CD14-positive monocyte (primary cell): Measurements from ENCODE around the gene PAFAH1B2. TPM values are rescaled to one million over a fixed set of nuclear protein-coding genes. Genes with fewer than 3 reads are reported as not detected.
A peak's percentile ranks its signal among the peaks of the same experiment; 100 is the strongest.

Experiments used
- DNase-seq, 3 donors: peaks; one replicate each; pipeline ENCODE4 v3.0.0-alpha.2; 2011 to 2022
- H2AFZ ChIP-seq: 2 replicates; pipeline ENCODE4 v1.6.0; 2012; ENCODE audit warnings: mild to moderate bottlenecking, low read depth, low read length, inconsistent platforms; ENCODE audit not compliant: insufficient read depth, poor library complexity, severe bottlenecking
- H3K27ac ChIP-seq, 2 donors: 1 replicate in 1 of 2; 2 replicates in 1 of 2; pipeline ENCODE4 v1.5.1; 2012 to 2013; ENCODE audit warnings: low read length in 2 of 2, control low read depth in 1 of 2, inconsistent platforms in 1 of 2, low read depth in 1 of 2, mild to moderate bottlenecking in 1 of 2
- H3K27me3 ChIP-seq, 2 donors: one replicate each; pipeline versions ENCODE4 v1.6.0 to v1.6.1; 2011 to 2013; ENCODE audit warnings: low read length in 2 of 2; ENCODE audit not compliant: control insufficient read depth in 2 of 2, insufficient read depth in 2 of 2
- H3K36me3 ChIP-seq, 2 donors: replicated peaks in 1 of 2; 1 replicate in 1 of 2; 2 replicates in 1 of 2; pipeline versions ENCODE4 v1.5.1 to v1.6.1; 2012 to 2013; ENCODE audit warnings: low read length in 2 of 2, control low read depth in 1 of 2, inconsistent platforms in 1 of 2, mild to moderate bottlenecking in 1 of 2; ENCODE audit not compliant: insufficient read depth in 2 of 2, control insufficient read depth in 1 of 2
- H3K4me1 ChIP-seq, 2 donors: 1 replicate in 1 of 2; 2 replicates in 1 of 2; pipeline versions ENCODE4 v1.5.1 to v1.6.1; 2012 to 2013; ENCODE audit warnings: low read length in 2 of 2, control low read depth in 1 of 2, inconsistent platforms in 1 of 2, mild to moderate bottlenecking in 1 of 2, moderate library complexity in 1 of 2; ENCODE audit not compliant: insufficient read depth in 2 of 2, control insufficient read depth in 1 of 2
- H3K4me2 ChIP-seq: replicated peaks from 2 replicates; pipeline ENCODE3; 2012; ENCODE audit warnings: low read length, moderate library complexity, mild to moderate bottlenecking; ENCODE audit not compliant: poor library complexity, severe bottlenecking; ENCODE audit errors: extremely low read depth
- H3K4me3 ChIP-seq, 3 experiments: fragments of 200-600 bp in 1 of 3; sonication (generic) in 1 of 3; replicated peaks in 1 of 3; 1 replicate in 2 of 3; 2 replicates in 1 of 3; pipeline ENCODE4 v1.5.1; 2011 to 2013; ENCODE audit warnings: low read length in 3 of 3, mild to moderate bottlenecking in 3 of 3, control low read depth in 2 of 3, low read depth in 2 of 3, inconsistent platforms in 1 of 3, moderate library complexity in 1 of 3
- H3K79me2 ChIP-seq: 2 replicates; pipeline ENCODE4 v1.6.0; 2012; ENCODE audit warnings: mild to moderate bottlenecking, control low read depth, inconsistent platforms, low read length, moderate library complexity; ENCODE audit not compliant: insufficient read depth
- H3K9ac ChIP-seq: 2 replicates; pipeline ENCODE4 v1.6.0; 2017; ENCODE audit warnings: low read length, mild to moderate bottlenecking; ENCODE audit not compliant: insufficient read depth, poor library complexity, severe bottlenecking
- H3K9me3 ChIP-seq, 2 donors: replicated peaks in 1 of 2; 1 replicate in 1 of 2; 2 replicates in 1 of 2; pipeline versions ENCODE4 v1.5.1 to v1.6.1; 2012 to 2013; ENCODE audit warnings: low read length in 2 of 2, control low read depth in 1 of 2; ENCODE audit not compliant: control insufficient read depth in 1 of 2, insufficient read depth in 1 of 2
- H4K20me1 ChIP-seq: 2 replicates; pipeline ENCODE4 v1.6.0; 2012; ENCODE audit warnings: mild to moderate bottlenecking, low read length, control low read depth, moderate library complexity; ENCODE audit not compliant: insufficient read depth
- H3K27ac Mint-ChIP-seq, 7 donors: one replicate each; pipeline ENCODE4 v1.8.0; 2020; ENCODE audit warnings: mild to moderate bottlenecking in 7 of 7, mixed read lengths in 7 of 7, moderate library complexity in 6 of 7, inconsistent platforms in 2 of 7
- H3K27me3 Mint-ChIP-seq, 3 donors: one replicate each; pipeline ENCODE4 v1.8.0; 2021 to 2022; ENCODE audit warnings: low read depth in 3 of 3, mild to moderate bottlenecking in 3 of 3, mixed read lengths in 3 of 3, moderate library complexity in 3 of 3, inconsistent platforms in 1 of 3
- H3K36me3 Mint-ChIP-seq, 2 donors: one replicate each; pipeline ENCODE4 v1.8.0; 2020; ENCODE audit warnings: mixed read lengths in 2 of 2, inconsistent platforms in 1 of 2, mild to moderate bottlenecking in 1 of 2
- H3K4me1 Mint-ChIP-seq: one replicate; pipeline ENCODE4 v1.8.0; 2020; ENCODE audit warnings: mild to moderate bottlenecking, mixed read lengths
- H3K4me3 Mint-ChIP-seq, 2 donors: one replicate each; pipeline ENCODE4 v1.8.0; 2020; ENCODE audit warnings: mild to moderate bottlenecking in 2 of 2, mixed read lengths in 2 of 2, moderate library complexity in 1 of 2
- H3K9me3 Mint-ChIP-seq, 7 donors: one replicate each; pipeline ENCODE4 v1.8.0; 2020 to 2022; ENCODE audit warnings: mixed read lengths in 7 of 7, mild to moderate bottlenecking in 6 of 7, moderate library complexity in 6 of 7, inconsistent platforms in 2 of 7
- WGBS: methylation state at CpG from one replicate; pipeline ENCODE4 v1.1.5; 2013; ENCODE audit warnings: missing lambda C conversion rate; ENCODE audit not compliant: insufficient coverage; 5-methylcytosine and 5-hydroxymethylcytosine counted together
- intact Hi-C, 2 donors: fragments of 100-400 bp; cut with micrococcal nuclease; formaldehyde crosslinking; loops; one replicate each; pipeline versions ENCODE4 v1.15.0 to v1.15.1; 2023
- polyA plus RNA-seq, 3 donors: library from polyadenylated mRNA; depleted of rRNA in 1 of 3; unstranded in 2 of 3; stranded (reverse) in 1 of 3; fragments of 300-500 nt in 2 of 3; fragments of >200 nt in 1 of 3; fragmentation: Illumina TruSeq in 2 of 3; gene quantifications; 1 replicate in 2 of 3; 2 replicates in 1 of 3; pipeline ENCODE4 v1.2.3, GENCODE V29; 2012 to 2021
- TF ChIP-seq, protein P1 (sequence below): fragments of 200-600 bp; IDR thresholded peaks from one replicate; pipeline ENCODE4 v1.8.0; 2022; ENCODE audit warnings: antibody characterized with exemption, mild to moderate bottlenecking

Gene PAFAH1B2
- polyA plus RNA-seq, 3 donors: 16.9 to 25.1 (median 23.7) TPM

DNA sequence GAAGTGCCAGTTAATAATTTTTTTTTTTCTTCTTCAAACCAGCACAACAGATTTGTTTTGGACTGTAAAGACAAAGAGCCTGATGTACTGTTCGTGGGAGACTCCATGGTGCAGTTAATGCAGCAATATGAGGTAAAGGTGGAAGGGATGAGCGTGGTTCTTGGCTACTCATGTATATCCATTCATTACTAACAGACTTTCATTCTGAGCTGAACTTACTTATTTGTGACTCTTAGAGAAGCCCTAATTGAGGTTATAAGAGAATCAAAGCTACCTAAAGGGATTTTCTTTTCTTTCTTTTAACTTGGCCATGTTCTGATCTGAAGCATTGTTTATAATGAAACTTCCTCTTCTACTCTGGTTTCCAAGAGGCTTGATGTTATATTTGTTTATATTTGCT lies 15.8 kb downstream of the PAFAH1B2 start:
- Mint-ChIP-seq H3K27me3 (no peaks in the 10 kb centered on the region), H3K9me3 (no peaks in the 10 kb centered on the region), H3K4me3 (no peak overlapping the region), H3K4me1 (peaks cover 6% of the 10 kb centered on the region), H3K27ac (peak overlapping the region in 2 of 7 donors; percentile 75 to 76), H3K36me3 (peaks cover 59 to 89% of the 10 kb centered on the region in 2 donors)
- no peak overlapping the region for H3K4me2 ChIP-seq
- peaks cover 83% of the 10 kb centered on the region for H3K79me2 ChIP-seq
- peaks cover 67 to 97% of the 10 kb centered on the region in 2 donors for H3K36me3 ChIP-seq
- no peaks in the 10 kb centered on the region for H3K9me3 ChIP-seq
- no peaks in the 10 kb centered on the region for H3K4me1 ChIP-seq
- no peak for DNase-seq
- no peak overlapping the region for H3K4me3 ChIP-seq
- peak overlapping the region in 1 of 2 donors; percentile 1 for H3K27ac ChIP-seq
- TF ChIP-seq, protein P1, sequence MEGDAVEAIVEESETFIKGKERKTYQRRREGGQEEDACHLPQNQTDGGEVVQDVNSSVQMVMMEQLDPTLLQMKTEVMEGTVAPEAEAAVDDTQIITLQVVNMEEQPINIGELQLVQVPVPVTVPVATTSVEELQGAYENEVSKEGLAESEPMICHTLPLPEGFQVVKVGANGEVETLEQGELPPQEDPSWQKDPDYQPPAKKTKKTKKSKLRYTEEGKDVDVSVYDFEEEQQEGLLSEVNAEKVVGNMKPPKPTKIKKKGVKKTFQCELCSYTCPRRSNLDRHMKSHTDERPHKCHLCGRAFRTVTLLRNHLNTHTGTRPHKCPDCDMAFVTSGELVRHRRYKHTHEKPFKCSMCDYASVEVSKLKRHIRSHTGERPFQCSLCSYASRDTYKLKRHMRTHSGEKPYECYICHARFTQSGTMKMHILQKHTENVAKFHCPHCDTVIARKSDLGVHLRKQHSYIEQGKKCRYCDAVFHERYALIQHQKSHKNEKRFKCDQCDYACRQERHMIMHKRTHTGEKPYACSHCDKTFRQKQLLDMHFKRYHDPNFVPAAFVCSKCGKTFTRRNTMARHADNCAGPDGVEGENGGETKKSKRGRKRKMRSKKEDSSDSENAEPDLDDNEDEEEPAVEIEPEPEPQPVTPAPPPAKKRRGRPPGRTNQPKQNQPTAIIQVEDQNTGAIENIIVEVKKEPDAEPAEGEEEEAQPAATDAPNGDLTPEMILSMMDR: no peak
- H3K9ac ChIP-seq: no peak overlapping the region
- H2AFZ ChIP-seq: no peak overlapping the region
- peaks cover 89% of the 10 kb centered on the region for H4K20me1 ChIP-seq
- WGBS: no CpG with 5 or more reads among the region's 2 CpGs
- intact Hi-C loops: no loop called here
- H3K27me3 ChIP-seq: no peaks in the 10 kb centered on the region

DNA sequence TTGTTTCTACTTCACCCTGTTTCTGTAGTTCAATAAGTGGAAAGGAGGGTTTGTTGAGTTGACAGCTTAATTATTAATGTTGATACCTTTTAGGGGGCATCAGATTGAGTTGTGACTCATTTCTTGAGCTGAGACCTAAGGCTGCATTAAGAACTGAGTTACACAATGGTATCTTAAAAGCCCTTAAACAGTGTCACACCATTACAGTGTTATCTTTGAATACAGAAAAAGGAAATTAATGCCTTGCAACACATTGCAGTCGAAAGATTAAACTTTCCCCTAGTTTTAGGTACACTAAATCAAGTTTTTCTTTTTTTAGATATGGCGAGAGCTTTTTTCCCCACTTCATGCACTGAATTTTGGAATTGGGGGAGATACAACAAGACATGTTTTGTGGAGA lies 16.7 kb downstream of the PAFAH1B2 start:
- Histone ChIP-seq H3K27me3 (no peaks in the 10 kb centered on the region), H3K36me3 (peaks cover 68 to 97% of the 10 kb centered on the region in 2 donors), H3K4me1 (no peaks in the 10 kb centered on the region), H3K9me3 (no peaks in the 10 kb centered on the region), H3K4me2 (no peak overlapping the region), H3K4me3 (no peak overlapping the region), H3K9ac (no peak overlapping the region), H3K79me2 (peaks cover 73% of the 10 kb centered on the region), H3K27ac (peak overlapping the region in 1 of 2 donors; percentile 52), H4K20me1 (peaks cover 86% of the 10 kb centered on the region), H2AFZ (no peak overlapping the region)
- peak overlapping the region in 2 of 7 donors; percentile 21 to 45 for H3K27ac Mint-ChIP-seq
- no CpG with 5 or more reads among the region's 2 CpGs for WGBS
- no peak for DNase-seq
- H3K27me3 Mint-ChIP-seq: no peaks in the 10 kb centered on the region
- peaks cover 4% of the 10 kb centered on the region for H3K4me1 Mint-ChIP-seq
- peaks cover 59 to 91% of the 10 kb centered on the region in 2 donors for H3K36me3 Mint-ChIP-seq
- H3K9me3 Mint-ChIP-seq: no peaks in the 10 kb centered on the region
- TF ChIP-seq, protein P1: no peak
- H3K4me3 Mint-ChIP-seq: no peak overlapping the region
- intact Hi-C loops: no loop called here
